ENCODE results near the gene RAB28. TPM values are rescaled to one million over a fixed set of nuclear protein-coding genes. Genes with fewer than 3 reads are reported as not detected.

Gene RAB28
- total and polyA plus RNA-seq, 4 donors = 11.3 to 27.7 (median 15.0) TPM

DNA sequence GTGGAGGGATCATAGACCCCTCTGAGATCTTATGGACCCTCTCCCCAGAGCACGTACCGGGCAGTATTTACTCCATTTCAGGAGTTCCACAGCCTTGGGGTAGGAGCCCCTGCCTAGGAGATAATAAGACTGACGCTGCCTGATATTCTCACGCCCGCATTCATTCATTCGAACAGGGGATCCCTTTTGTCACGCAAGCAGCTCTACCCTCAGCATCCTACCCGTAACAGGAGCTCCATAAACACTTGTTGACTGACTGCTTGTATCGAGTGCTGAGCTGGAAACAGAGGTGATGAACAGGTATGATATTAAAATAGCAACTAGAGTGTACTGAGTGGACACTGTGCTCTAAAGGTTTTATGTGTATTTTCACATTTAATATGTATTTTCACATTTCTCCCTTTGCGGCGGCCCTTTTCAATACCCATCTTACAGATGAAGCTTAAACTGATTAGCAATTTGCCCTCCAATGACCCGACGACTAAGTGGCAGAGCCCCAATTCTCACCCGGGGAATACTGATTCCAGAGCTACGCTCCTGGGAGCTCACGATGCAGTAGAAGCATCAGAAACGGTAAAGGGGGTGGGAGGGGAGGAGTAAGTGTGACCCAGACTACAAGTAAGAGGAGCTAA, 888 bp downstream of the RAB28 start:
- H3K36me3 ChIP-seq (ENCODE audit: control insufficient read depth in 4 of 4, insufficient read depth in 4 of 4, low read length in 4 of 4) = peaks cover 0 to 3% (median 0%) of the 10 kb centered on the region in 4 donors
- ATAC-seq (ENCODE audit: insufficient read depth, low FRiP score) (peak; percentile 28), DNase-seq (peak in 2 of 3 donors; percentile 11 to 28)
- peaks cover 0 to 3% (median 2%) of the 10 kb centered on the region in 3 donors for H3K27me3 ChIP-seq (ENCODE audit: control insufficient read depth in 3 of 3, insufficient read depth in 3 of 3, low read length in 2 of 3)
- peak overlapping the region; percentile 60 for H3K4me3 ChIP-seq
- 23 to 33% methylated on average over 17 of the region's 17 CpGs for WGBS, 2 donors
- H3K27ac ChIP-seq (ENCODE audit: low read depth in 1 of 2, low read length in 1 of 2) = peak overlapping the region; percentile 97 to 98
- H3K9ac ChIP-seq (ENCODE audit: insufficient read depth in 1 of 2, low read length in 2 of 2) = peak overlapping the region; percentile 81 to 85
- peaks cover 0 to 22% (median 7%) of the 10 kb centered on the region in 5 donors for H3K4me1 ChIP-seq (ENCODE audit: control insufficient read depth in 5 of 5, insufficient read depth in 5 of 5, low read length in 5 of 5)
- TF ChIP-seq, protein P1, sequence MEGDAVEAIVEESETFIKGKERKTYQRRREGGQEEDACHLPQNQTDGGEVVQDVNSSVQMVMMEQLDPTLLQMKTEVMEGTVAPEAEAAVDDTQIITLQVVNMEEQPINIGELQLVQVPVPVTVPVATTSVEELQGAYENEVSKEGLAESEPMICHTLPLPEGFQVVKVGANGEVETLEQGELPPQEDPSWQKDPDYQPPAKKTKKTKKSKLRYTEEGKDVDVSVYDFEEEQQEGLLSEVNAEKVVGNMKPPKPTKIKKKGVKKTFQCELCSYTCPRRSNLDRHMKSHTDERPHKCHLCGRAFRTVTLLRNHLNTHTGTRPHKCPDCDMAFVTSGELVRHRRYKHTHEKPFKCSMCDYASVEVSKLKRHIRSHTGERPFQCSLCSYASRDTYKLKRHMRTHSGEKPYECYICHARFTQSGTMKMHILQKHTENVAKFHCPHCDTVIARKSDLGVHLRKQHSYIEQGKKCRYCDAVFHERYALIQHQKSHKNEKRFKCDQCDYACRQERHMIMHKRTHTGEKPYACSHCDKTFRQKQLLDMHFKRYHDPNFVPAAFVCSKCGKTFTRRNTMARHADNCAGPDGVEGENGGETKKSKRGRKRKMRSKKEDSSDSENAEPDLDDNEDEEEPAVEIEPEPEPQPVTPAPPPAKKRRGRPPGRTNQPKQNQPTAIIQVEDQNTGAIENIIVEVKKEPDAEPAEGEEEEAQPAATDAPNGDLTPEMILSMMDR (IDR thresholded peaks at IDR 0.05; ENCODE audit: control extremely low read depth, extremely low read depth) = no peak
- no peaks in the 10 kb centered on the region for H3K9me3 ChIP-seq (ENCODE audit: control insufficient read depth in 4 of 4, insufficient read depth in 3 of 4, low read length in 3 of 4)

DNA sequence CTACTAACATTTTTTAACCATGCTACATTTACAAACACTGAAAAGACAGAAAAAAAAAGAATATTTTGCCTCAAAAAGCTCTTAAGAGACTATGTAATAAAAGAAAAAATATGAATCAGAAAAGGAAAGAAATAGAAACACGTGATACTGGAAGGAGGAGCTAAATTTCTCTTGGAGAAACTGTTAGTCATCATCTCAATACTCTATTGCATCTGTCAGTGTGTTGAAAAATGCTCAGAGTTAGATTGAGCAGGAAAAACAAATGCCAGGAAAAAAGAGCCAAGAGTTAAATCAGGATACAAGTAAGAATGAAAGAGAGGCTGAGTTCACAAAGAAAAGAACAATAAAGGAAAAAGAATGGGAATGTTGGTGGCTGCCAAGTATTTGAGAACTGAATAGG, 2.6 kb downstream of the RAB28 start:
- Histone ChIP-seq H3K4me1 (ENCODE audit: control insufficient read depth in 5 of 5, insufficient read depth in 5 of 5, low read length in 5 of 5) (peaks cover 0 to 22% (median 7%) of the 10 kb centered on the region in 5 donors), H3K36me3 (ENCODE audit: control insufficient read depth in 4 of 4, insufficient read depth in 4 of 4, low read length in 4 of 4) (peaks cover 0 to 7% (median 2%) of the 10 kb centered on the region in 4 donors), H3K4me3 (no peak overlapping the region), H3K9me3 (ENCODE audit: control insufficient read depth in 4 of 4, insufficient read depth in 3 of 4, low read length in 3 of 4) (no peaks in the 10 kb centered on the region), H3K9ac (ENCODE audit: insufficient read depth in 1 of 2, low read length in 2 of 2) (no peak overlapping the region), H3K27me3 (ENCODE audit: control insufficient read depth in 3 of 3, insufficient read depth in 3 of 3, low read length in 2 of 3) (peaks cover 0 to 2% (median 0%) of the 10 kb centered on the region in 3 donors), H3K27ac (ENCODE audit: low read depth in 1 of 2, low read length in 1 of 2) (no peak overlapping the region)
- TF ChIP-seq, protein P1 (IDR thresholded peaks at IDR 0.05; ENCODE audit: control extremely low read depth, extremely low read depth) = no peak
- ATAC-seq (ENCODE audit: insufficient read depth, low FRiP score) (no peak), DNase-seq (no peak)
- 28 to 52% methylated on average over 1 of the region's 1 CpG for WGBS, 2 donors

DNA sequence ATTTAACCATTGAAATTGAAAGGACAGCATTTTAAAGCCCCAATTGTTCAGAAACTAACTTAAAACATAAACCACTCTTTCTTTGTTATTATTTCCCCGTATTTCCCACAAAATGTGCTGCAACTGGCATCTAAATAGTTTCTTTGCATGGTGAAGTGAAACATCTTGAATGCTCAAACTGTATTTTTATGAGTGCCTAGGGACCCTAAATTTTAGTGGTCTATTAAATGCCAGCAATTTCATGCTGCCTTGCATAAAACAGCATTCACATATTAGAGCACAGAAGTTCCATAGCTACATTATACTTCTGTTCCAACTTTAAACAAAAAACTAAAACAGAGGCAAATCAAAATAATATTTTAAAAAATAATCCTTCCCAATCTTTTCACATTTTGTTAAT, 5.4 kb downstream of the RAB28 start:
- no peak overlapping the region for H3K9ac ChIP-seq (ENCODE audit: insufficient read depth in 1 of 2, low read length in 2 of 2)
- peaks cover 0 to 17% (median 7%) of the 10 kb centered on the region in 5 donors for H3K4me1 ChIP-seq (ENCODE audit: control insufficient read depth in 5 of 5, insufficient read depth in 5 of 5, low read length in 5 of 5)
- no peak overlapping the region for H3K27ac ChIP-seq (ENCODE audit: low read depth in 1 of 2, low read length in 1 of 2)
- H3K4me3 ChIP-seq = no peak overlapping the region
- TF ChIP-seq, protein P1 (IDR thresholded peaks at IDR 0.05; ENCODE audit: control extremely low read depth, extremely low read depth) = no peak
- H3K27me3 ChIP-seq (ENCODE audit: control insufficient read depth in 3 of 3, insufficient read depth in 3 of 3, low read length in 2 of 3) = no peaks in the 10 kb centered on the region
- H3K36me3 ChIP-seq (ENCODE audit: control insufficient read depth in 4 of 4, insufficient read depth in 4 of 4, low read length in 4 of 4) = peaks cover 0 to 7% (median 2%) of the 10 kb centered on the region in 4 donors
- WGBS, 2 donors = 97 to 100% methylated on average over 1 of the region's 1 CpG
- DNase-seq = no peak
- no peaks in the 10 kb centered on the region for H3K9me3 ChIP-seq (ENCODE audit: control insufficient read depth in 4 of 4, insufficient read depth in 3 of 4, low read length in 3 of 4)
- ATAC-seq (ENCODE audit: insufficient read depth, low FRiP score) = no peak

All from lung (tissue), 12 donors.